Measurements from ENCODE around the gene KCNJ3. TPM values are rescaled to one million over a fixed set of nuclear protein-coding genes. Genes with fewer than 3 reads are reported as not detected.

The KCNJ3 gene
- total RNA-seq, 1 experiment from 2014 or later = 0.31 TPM

- TF ChIP-seq ATF6 (CRISPR knock-in tag; IDR thresholded peaks at IDR 0.05) (no peak), ZNF396 (CRISPR knock-in tag; IDR thresholded peaks at IDR 0.05; ENCODE audit: borderline replicate concordance) (no peak)
Observed at GRCh38 chr2:154696369-154696768, 2.1 kb upstream of the KCNJ3 start (continued).

- H3K9me3 Mint-ChIP-seq = no peaks in the 10 kb centered on the region
- peaks cover 14% of the 10 kb centered on the region for H3K4me1 Mint-ChIP-seq
- ChIA-PET CTCF (interaction anchor here (1.2 kb wide), 1 partner anchor 9 kb away, joined by 4 read pairs; no protein-coding TSS in a partner anchor), POLR2A (no interaction called here)
- H3K36me3 Mint-ChIP-seq = no peaks in the 10 kb centered on the region
- no peak overlapping the region for H3K27ac Mint-ChIP-seq
- H3K4me3 Mint-ChIP-seq = peak overlapping the region; percentile 78
- no peak for DNase-seq (ENCODE audit: low spot score)
- peaks cover 52% of the 10 kb centered on the region for H3K27me3 Mint-ChIP-seq (ENCODE audit: low read depth)
- peak; percentile 4; the same call in 1 of the 2 replicates for ATAC-seq
- no peak for TF ChIP-seq ZNF281 (CRISPR knock-in tag; IDR thresholded peaks at IDR 0.05)
- no peak for TF ChIP-seq STAT6 (CRISPR knock-in tag; conservative IDR thresholded peaks at IDR 0.05; ENCODE audit: low read depth)
- no peak for TF ChIP-seq CDX4 (CRISPR knock-in tag; IDR thresholded peaks at IDR 0.05; ENCODE audit: borderline replicate concordance)
- TF ChIP-seq ETV6 (CRISPR knock-in tag; IDR thresholded peaks at IDR 0.05) = no peak
- no peak for TF ChIP-seq ARID4B (CRISPR knock-in tag; IDR thresholded peaks at IDR 0.05; ENCODE audit: borderline replicate concordance)
- TF ChIP-seq CREB1 (CRISPR knock-in tag; IDR thresholded peaks at IDR 0.05) = no peak
- no peak for TF ChIP-seq ATF3 (CRISPR knock-in tag; conservative IDR thresholded peaks at IDR 0.05)
- no peak for TF ChIP-seq HMGA2 (CRISPR knock-in tag; IDR thresholded peaks at IDR 0.05)
- no peak for TF ChIP-seq ZNF396 (CRISPR knock-in tag; IDR thresholded peaks at IDR 0.05; ENCODE audit: borderline replicate concordance)
- TF ChIP-seq ATF6 (CRISPR knock-in tag; IDR thresholded peaks at IDR 0.05) = no peak
- TF ChIP-seq USF1 (CRISPR knock-in tag; IDR thresholded peaks at IDR 0.05) = no peak
- TF ChIP-seq IRF2 (CRISPR knock-in tag; IDR thresholded peaks at IDR 0.05; ENCODE audit: borderline replicate concordance, low read depth) = no peak
- TF ChIP-seq EMX1 (CRISPR knock-in tag; IDR thresholded peaks at IDR 0.05) = no peak
- no peak for TF ChIP-seq NR3C1 (CRISPR knock-in tag; conservative IDR thresholded peaks at IDR 0.05; ENCODE audit: low read depth)
- TF ChIP-seq CTCF (IDR thresholded peaks at IDR 0.05) = no peak
- no peak for TF ChIP-seq RELA (CRISPR knock-in tag; IDR thresholded peaks at IDR 0.05; ENCODE audit: borderline replicate concordance)
Observed at GRCh38 chr2:154696810-154697417, 1.6 kb upstream of the KCNJ3 start.

All from WTC11 (cell line).